Measurements from ENCODE around the gene SLAMF9.

SLAMF9 gene

DNA sequence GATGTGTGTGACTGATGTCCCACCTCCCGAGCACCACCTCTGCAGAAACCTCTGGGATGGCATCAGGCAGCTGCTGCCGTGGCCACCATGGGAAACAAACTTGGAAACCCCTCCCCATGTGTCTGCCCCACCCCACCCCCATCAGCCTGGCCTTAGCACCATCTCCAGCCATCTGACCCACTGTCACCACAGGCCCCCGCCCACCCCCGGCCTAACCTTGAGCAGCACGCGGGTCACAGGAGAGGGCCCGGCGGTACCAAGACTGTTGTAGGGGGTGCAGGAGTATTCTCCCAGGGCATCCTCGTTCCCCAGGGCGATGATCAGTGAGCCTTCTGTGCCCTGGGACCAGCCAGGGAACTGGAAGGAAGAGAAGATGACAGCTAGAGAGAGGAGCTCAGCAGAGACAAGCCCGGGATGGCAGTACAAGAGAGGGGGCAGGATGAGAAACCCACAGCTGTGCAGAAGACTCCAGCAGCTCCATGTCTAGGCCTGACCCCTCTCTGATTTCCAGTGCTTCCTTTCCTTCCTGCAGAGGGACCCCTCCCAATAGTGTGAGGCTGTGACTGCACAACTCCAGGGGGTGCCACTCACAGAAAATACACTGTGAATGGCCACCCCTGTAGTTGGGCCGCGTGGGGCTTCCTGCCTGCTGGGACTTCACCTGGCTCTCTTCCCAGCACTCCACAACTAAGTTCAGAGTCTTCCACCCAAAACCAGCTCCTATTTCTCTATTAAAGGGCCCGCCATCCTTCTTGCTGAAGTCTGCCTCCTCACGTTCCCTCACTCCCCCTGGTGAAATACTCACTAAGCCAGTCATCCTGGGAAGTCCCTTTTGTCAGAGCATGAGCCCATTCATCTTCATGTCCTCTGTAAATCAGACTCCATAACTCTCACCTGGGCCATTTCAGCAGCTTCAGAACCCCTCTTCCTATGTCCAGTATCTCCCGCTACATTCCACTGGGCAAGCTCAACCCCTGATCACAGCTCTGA lies 21.4 kb downstream of the SLAMF9 start:
- no peak for DNase-seq

- DNase-seq = no peak
These were observed 22.3 kb downstream of the SLAMF9 start for GRCh38 chr1:159931795-159932173.

GRCh38 chr1:159931101-159931794 lies 22.8 kb downstream of the SLAMF9 start:
- DNase-seq = no peak

GRCh38 chr1:159930634-159931033 lies 23.4 kb downstream of the SLAMF9 start:
- DNase-seq = no peak

DNA sequence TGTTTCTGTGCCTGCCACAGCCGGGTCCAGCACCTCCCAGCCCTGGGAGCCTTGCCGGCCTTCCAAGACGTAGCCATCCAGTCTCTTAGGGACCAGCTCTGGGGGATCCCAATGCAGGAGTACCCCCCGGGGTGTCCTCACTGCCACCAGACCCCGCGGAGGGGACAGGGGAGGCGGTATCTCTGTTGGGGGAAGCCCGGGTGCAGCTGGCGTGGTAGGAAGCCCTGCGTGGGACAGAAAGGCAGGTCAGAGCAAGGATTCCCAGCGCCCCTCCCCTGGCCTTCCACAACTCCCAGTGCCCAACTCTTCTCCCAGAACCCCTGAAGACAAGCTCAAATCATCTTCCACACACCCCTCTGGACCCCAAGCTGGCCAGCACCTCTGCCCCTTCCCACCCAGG lies 23.8 kb downstream of the SLAMF9 start:
- no peak for DNase-seq

GRCh38 chr1:159929155-159930051 lies 24.6 kb downstream of the SLAMF9 start:
- DNase-seq = no peak

DNA sequence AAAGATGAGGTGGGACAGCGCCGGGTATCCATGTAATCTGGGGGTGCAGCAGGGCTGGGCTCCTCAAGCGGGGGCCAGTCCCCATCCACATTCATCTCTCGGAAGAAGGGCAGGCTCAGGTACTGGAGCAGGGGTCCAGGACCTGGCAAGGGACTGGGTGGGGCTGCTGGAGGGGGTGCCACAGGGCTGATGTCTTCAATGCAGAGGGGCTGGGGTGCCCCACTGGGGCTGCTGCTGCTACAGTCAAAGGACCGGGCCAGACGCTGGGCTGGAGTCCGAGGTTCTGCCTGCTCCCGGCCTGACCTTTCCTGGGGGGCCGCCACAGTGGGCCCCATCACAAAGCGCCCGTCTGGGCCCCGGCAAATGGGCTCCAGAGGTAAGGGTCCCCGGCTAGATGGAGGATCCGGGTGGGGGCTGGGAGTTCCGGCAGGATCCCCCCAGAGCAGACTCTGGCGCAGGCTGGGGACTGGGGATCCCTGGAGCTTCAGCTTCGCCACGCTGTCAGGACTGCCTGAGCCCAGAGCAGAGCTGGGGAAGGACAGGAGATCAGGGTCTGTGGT lies 25.5 kb downstream of the SLAMF9 start:
- DNase-seq = no peak

GRCh38 chr1:159927849-159928431 lies 26.1 kb downstream of the SLAMF9 start:
- no peak for DNase-seq

DNA sequence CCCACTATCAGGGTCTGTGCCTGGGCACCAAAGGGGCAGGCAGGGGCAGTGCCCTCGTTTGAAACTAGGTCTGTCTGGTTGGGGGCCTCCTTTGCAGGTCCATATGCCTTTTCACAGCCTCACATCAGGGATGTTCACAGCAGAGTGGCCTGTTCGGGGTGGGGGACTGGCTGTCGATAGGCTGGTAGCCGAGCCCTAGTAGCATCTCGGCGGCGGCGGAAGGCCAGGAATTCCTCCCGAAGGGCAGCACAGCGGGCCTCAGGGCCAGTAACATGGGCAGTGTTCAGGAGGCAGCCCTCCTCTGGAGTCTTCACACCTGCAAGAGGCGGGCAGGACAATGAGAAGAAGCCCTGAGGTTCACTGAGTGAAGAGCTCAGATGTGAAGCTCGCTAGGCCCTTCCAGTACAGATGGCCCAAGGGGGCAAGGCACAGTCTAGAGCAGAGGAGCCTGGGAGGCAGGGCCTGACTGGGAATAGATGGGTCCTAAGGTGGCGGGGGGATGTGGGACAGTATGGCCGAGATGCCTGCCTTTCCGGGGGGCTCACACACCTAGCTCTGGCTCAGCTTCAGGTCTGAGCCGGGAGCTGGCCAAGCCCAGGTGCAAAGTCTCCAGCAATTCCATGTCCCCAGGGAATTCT lies 26.7 kb downstream of the SLAMF9 start:
- no peak for DNase-seq

GRCh38 chr1:159925719-159926078 lies 28.3 kb downstream of the SLAMF9 start:
- no peak for DNase-seq

GRCh38 chr1:159924791-159925718 lies 29.0 kb downstream of the SLAMF9 start, which contains the start of gene TAGLN2:
Gene TAGLN2, minus strand, starts transcription at chr1:159925507. Its CDS starts 4,998 bp downstream, at chr1:159920509.
- peak; percentile 93 for DNase-seq

- peak; percentile 82 for DNase-seq
These were observed 29.8 kb downstream of the SLAMF9 start for GRCh38 chr1:159924025-159924790.

GRCh38 chr1:159923203-159924024 lies 30.6 kb downstream of the SLAMF9 start:
- peak; percentile 95 to 97 for DNase-seq

- DNase-seq = peak in 1 of 2 donors; percentile 36
These were observed 31.4 kb downstream of the SLAMF9 start for GRCh38 chr1:159922511-159923202.

GRCh38 chr1:159921700-159922504 lies 32.1 kb downstream of the SLAMF9 start:
- DNase-seq = peak; percentile 52 to 75

DNA sequence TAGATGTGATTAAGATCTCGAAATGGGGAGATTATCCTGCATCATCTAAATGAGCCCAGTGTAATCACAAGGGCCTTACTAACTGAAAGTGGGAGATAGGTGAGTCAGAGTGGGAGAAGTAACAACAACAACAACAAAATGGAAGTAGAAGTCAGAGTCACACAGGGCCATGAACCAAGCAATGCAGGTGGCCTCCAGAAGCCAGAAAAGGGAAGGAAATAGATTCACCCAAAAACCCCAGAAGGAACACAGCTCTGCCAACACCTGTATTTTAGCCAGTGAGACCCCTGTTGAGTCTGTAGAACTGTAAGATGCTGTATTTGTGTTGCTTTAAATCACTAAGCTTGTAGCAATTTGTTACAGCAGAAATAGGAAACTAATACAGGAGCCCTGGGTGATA lies 32.8 kb downstream of the SLAMF9 start:
- DNase-seq = peak in 1 of 2 donors; percentile 44

- DNase-seq = no peak
These were observed 33.4 kb downstream of the SLAMF9 start for GRCh38 chr1:159920651-159921050.

All from CD4-positive, alpha-beta T cell treated with Interferon alpha-2 for 1 hour (primary cell).